ENCODE results near the gene SDK2. TPM values are rescaled to one million over a fixed set of nuclear protein-coding genes. Genes with fewer than 3 reads are reported as not detected.

Gene SDK2
- total and polyA plus RNA-seq, 2 of the 8 experiments (the other 6 are each of a cell fraction or from before 2014, with no cell fraction given): 3.9 to 4.1 TPM

- 0 out of 2 replicates have a peak overlapping the region, but pooled peaks have one; percentile 56 for H2BK12ac ChIP-seq (ENCODE audit: low read depth, low read length)
- H3K23me2 ChIP-seq (ENCODE audit: low read depth, low read length): peaks cover 2% of the 10 kb centered on the region; the same call in 1 of the 2 replicates
- H4K5ac ChIP-seq (ENCODE audit: insufficient read length, low read depth, low read length): no peak overlapping the region
- DNase-seq (ENCODE audit: low read depth in 1 of 2, low spot score in 2 of 2): peak in 1 of 2 experiments; percentile 47
- H2AK5ac ChIP-seq (ENCODE audit: low read depth, low read length): no peak overlapping the region
- ChIA-PET POLR2A (ENCODE audit: partially characterized antibody) (interaction anchor here (0.9 to 1.2 kb wide), 2 partner anchors 17 to 514 kb away, joined by 3 to 4 read pairs; no protein-coding TSS in a partner anchor), CTCF (ENCODE audit: partially characterized antibody) (interaction anchor here (1.0 to 4.4 kb wide), 9 partner anchors 11 to 260 kb away, joined by 3 to 33 read pairs (median 5); no protein-coding TSS in a partner anchor)
- H3K27ac ChIP-seq (ENCODE audit: low read depth, low read length): no peak overlapping the region
- no peak overlapping the region for H4K8ac ChIP-seq (ENCODE audit: extremely low read depth, insufficient read depth, low read length)
- no peak overlapping the region for H3K23ac ChIP-seq (ENCODE audit: insufficient read length)
- FAIRE-seq: peak; percentile 72
- no peak overlapping the region for H3K9ac ChIP-seq (replicated peaks in 1 of 4; ENCODE audit: extremely low read depth in 1 of 4, low read depth in 3 of 4, low read length in 3 of 4)
- no peak overlapping the region for H3K4ac ChIP-seq (replicated peaks; ENCODE audit: insufficient read length, low read depth, low read length)
- no peaks in the 10 kb centered on the region for H3K79me2 ChIP-seq (ENCODE audit: control insufficient read depth in 1 of 2, insufficient read depth in 2 of 2, low read length in 2 of 2)
- no peak overlapping the region for H2BK120ac ChIP-seq (replicated peaks; ENCODE audit: low read depth, low read length)
- H3K9me3 ChIP-seq (ENCODE audit: insufficient read depth in 2 of 2, low read depth in 1 of 2, low read length in 1 of 2): no peaks in the 10 kb centered on the region
- H2AFZ ChIP-seq (ENCODE audit: low read length): no peak overlapping the region
- H3K18ac ChIP-seq (ENCODE audit: extremely low read depth, low read length): no peak overlapping the region; the same call in 1 of the 2 replicates
- H4K20me1 ChIP-seq (replicated peaks in 1 of 2; ENCODE audit: control insufficient read depth in 1 of 2, insufficient read depth in 2 of 2, low read length in 2 of 2): no peaks in the 10 kb centered on the region
- no peak overlapping the region for H4K91ac ChIP-seq (replicated peaks; ENCODE audit: insufficient read length, low read length)
- no peak overlapping the region for H3K14ac ChIP-seq (ENCODE audit: insufficient read length)
- H3K4me2 ChIP-seq (ENCODE audit: insufficient read depth in 1 of 2, low read depth in 2 of 2, low read length in 2 of 2): no peak overlapping the region
- TF ChIP-seq YY1 (IDR thresholded peaks at IDR 0.05; ENCODE audit: low read depth, low read length) (no peak), NRF1 (IDR thresholded peaks at IDR 0.05; ENCODE audit: low read depth, low read length) (no peak), MAX (IDR thresholded peaks at IDR 0.05) (no peak), RNF2 (IDR thresholded peaks at IDR 0.05; ENCODE audit: borderline replicate concordance, low read depth, low read length, missing control alignments, poor library complexity, severe bottlenecking) (no peak), RAD21 (IDR thresholded peaks at IDR 0.05 in 1 of 2, conservative IDR thresholded peaks at IDR 0.05 in 1 of 2; ENCODE audit: low read depth in 2 of 2, low read length in 2 of 2) (no peak), SP2 (IDR thresholded peaks at IDR 0.05; ENCODE audit: low read length) (no peak)
- no peak overlapping the region for H2BK15ac ChIP-seq (ENCODE audit: low read length)
- 0 out of 2 replicates have a peak overlapping the region, but pooled peaks have one; percentile 29 for H2BK5ac ChIP-seq (ENCODE audit: low read depth, low read length)
- 0 out of 2 replicates have a peak overlapping the region, but pooled peaks have one; percentile 13 for H2BK20ac ChIP-seq (ENCODE audit: low read length)
- no peaks in the 10 kb centered on the region for H3K79me1 ChIP-seq (ENCODE audit: low read depth, low read length)
- H3K56ac ChIP-seq (replicated peaks; ENCODE audit: insufficient read length, low read depth, low read length): no peak overlapping the region
- H3K36me3 ChIP-seq (ENCODE audit: control insufficient read depth in 2 of 4, insufficient read depth in 4 of 4, low read length in 3 of 4): no peaks in the 10 kb centered on the region
- 89% methylated on average over 10 of the region's 10 CpGs; no CpG with 5 or more reads in 1 of the 2 experiments for WGBS, 2 experiments (ENCODE audit: extremely low coverage in 1 of 2, insufficient coverage in 1 of 2, insufficient read length in 1 of 2, insufficient replicate concordance in 2 of 2, low coverage in 1 of 2, low lambda C conversion rate in 2 of 2, missing lambda C conversion rate in 1 of 2)
- H3K4me3 ChIP-seq (ENCODE audit: extremely low read depth in 1 of 4, insufficient read depth in 2 of 4, low read depth in 3 of 4, low read length in 4 of 4): no peak overlapping the region
- no peaks in the 10 kb centered on the region; a peak in 1 of 7 replicates for H3K27me3 ChIP-seq (replicated peaks in 1 of 4; ENCODE audit: control insufficient read depth in 3 of 4, extremely low read depth in 1 of 4, insufficient read depth in 3 of 4, low read length in 3 of 4)
- peaks cover 2 to 17% (median 8%) of the 10 kb centered on the region in 4 experiments; a peak in 5 of 7 replicates for H3K4me1 ChIP-seq (replicated peaks in 1 of 4; ENCODE audit: control insufficient read depth in 3 of 4, insufficient read depth in 4 of 4, low read length in 3 of 4)
Observed at GRCh38 chr17:73690676-73691075, 46.4 kb upstream of the SDK2 start.
